Breast epithelium (tissue), 3 donors: ENCODE results near the gene NECAB3.

Experiments used
- POLR2A ChIP-seq: fragments of 450-650 bp; IDR thresholded peaks from one replicate; pipeline ENCODE4 v1.6.1; 2016; ENCODE audit warnings: antibody characterized with exemption, mild to moderate bottlenecking, moderate library complexity
- TF ChIP-seq, protein P1 (sequence below), 3 donors: fragments of 450-650 bp; IDR thresholded peaks; one replicate each; pipeline ENCODE4 v1.5.1; 2016 to 2017; ENCODE audit warnings: antibody characterized with exemption in 3 of 3, mild to moderate bottlenecking in 3 of 3, moderate library complexity in 3 of 3

DNA sequence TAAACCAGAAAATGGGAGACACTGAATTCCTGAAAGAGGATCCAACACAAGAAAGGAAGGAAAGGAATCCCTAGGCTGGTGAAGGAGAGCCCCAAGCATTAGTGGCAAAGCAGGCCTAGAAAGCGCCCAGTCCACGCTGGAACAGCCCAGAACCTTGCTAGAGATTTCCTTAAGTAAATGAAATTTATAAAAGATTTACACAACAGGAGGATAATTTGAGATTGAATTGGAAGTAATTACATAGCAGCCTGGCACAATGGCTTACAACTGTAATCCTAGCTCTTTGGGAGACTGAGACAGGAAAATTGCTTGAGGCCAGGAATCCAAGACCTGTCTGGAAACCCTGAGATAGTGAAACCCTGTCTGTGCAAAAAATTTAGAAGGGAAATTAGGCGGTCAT is 38.9 kb downstream of the NECAB3 start:
- TF ChIP-seq, protein P1, sequence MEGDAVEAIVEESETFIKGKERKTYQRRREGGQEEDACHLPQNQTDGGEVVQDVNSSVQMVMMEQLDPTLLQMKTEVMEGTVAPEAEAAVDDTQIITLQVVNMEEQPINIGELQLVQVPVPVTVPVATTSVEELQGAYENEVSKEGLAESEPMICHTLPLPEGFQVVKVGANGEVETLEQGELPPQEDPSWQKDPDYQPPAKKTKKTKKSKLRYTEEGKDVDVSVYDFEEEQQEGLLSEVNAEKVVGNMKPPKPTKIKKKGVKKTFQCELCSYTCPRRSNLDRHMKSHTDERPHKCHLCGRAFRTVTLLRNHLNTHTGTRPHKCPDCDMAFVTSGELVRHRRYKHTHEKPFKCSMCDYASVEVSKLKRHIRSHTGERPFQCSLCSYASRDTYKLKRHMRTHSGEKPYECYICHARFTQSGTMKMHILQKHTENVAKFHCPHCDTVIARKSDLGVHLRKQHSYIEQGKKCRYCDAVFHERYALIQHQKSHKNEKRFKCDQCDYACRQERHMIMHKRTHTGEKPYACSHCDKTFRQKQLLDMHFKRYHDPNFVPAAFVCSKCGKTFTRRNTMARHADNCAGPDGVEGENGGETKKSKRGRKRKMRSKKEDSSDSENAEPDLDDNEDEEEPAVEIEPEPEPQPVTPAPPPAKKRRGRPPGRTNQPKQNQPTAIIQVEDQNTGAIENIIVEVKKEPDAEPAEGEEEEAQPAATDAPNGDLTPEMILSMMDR (IDR thresholded peaks at IDR 0.05), result no peak
- no peak for TF ChIP-seq POLR2A
